Eye (tissue), 1 donor: ENCODE measurements around the gene NDUFA12.

ENCODE experiments used
- DNase-seq: peaks from one replicate; pipeline ENCODE4 v3.0.0-alpha.2; 2015

The NDUFA12 gene

DNA sequence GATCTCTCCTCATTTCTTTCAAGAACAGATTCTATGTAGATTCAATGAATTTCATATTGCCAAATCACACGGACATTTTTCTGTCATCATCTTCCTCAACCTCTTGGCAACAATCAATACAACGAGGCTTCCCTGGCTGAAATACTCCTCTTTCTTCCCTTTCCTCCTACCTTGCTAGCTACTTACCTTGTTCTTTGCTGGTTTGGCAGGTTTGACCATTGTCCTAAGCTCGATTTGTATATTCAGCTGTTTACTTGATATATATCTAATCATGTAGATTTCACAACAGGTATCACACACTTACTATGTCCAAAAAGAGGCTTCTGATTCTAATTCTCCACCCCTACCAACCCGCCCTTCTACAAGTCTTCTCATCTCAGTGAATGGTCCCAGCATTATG is 23.6 kb downstream of the NDUFA12 start:
- no peak for DNase-seq

DNA sequence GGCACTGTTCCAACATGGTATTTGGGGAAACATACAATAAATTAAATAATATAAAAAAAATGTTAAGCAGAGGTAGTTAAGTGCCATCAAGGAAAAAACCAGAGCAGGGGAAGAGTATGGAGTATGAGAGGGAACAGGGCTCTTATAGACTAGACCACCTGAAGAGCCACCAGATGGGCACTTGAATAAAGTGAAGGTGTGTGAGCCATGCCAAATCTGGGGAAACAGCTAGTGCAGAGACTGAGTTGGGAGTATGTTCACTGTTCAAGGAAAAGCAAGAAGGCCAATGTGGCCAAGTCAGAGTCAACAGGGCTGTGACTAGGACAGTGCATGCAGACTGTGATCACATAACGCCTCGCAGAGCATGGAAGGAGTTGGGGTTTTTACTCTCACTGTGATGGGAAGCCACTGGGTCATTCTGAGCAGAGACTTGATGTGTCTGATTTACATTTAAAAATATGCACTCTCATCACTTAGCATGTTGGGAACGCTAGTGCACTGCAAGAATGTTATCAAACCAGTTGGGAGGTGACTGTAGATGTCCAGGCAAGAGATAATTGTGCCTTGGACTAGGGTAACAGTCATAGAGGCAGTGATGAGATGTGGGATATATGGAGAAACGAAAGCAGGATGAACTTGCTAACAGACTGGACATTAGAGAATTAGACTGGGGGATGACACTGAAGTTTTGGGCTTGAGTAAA is 25.6 kb downstream of the NDUFA12 start:
- no peak for DNase-seq

DNA sequence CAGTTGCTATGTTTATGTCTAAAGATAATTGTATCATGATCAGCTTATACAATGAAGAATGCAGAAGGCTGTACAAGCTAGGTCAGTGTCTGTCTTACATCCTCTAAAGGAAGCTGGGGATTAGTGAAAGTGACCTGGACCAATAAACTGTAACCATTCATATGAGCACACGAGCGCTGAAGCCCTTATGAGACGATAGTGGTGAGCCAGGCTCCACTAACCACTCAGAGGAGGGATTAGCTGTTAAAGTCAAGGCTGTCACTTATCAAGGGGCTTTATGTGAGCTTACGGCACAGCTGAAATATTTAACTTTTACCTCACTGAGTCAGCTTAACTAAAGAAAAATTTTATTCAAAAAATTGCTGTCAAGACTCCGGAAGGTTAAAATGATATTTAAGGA is 30.3 kb downstream of the NDUFA12 start:
- DNase-seq, result no peak

DNA sequence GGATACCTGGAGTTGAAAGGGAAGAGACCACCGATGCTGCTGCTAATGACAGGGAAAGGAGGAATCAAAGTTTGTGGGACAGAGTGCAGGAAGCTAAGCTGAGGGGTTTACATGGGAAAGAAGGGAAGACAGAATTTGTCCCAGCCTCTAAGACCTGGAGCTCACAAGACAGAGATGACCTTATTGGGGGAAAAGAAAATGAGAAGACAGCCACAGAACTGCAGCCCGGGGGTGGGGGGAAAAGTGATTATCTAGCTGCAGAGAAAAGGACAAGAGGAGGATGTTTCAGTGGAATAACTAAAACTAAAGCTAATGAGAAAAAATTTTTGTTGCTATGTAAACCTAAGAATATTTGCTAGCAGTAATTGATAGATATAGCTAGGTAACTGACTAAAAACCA is 30.7 kb downstream of the NDUFA12 start:
- no peak for DNase-seq

DNA sequence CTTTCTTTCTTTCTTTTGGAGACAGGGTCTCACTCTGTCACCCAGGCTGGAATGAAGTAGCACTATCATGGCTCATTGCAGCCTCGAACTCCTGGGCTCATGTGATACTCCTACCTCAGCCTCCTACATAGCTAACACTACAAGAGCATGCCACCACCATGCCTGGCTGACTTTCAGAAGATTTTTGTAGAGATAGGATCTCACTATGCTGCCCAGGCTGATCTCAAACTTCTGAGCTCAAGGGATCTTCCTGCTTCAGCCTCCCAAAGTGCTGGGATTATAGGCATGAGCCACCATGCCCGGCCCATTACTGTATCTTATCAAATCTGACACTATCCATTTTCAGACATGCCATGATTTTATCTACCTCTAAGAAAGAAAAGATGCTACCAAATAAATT is 31.6 kb downstream of the NDUFA12 start:
- DNase-seq, result no peak

DNA sequence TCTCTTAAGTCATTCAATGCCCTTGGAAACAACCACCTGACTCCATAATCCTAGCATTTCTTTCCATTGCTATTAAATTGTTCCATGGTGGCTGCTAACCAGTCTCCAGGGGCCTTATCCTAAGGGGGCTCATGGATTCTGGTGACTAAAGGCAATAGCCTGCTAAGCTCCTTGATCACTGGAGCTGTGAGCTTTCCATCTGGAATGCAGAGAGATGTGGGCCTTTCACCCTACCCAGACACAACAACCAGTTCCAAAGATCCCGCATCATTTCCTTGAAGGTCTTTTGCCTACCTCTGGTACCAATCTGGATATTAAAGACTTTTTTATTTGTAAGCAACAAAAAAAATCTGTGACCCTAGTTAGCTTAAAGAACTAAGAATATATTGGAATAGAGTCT is 32.9 kb downstream of the NDUFA12 start:
- DNase-seq, result no peak

DNA sequence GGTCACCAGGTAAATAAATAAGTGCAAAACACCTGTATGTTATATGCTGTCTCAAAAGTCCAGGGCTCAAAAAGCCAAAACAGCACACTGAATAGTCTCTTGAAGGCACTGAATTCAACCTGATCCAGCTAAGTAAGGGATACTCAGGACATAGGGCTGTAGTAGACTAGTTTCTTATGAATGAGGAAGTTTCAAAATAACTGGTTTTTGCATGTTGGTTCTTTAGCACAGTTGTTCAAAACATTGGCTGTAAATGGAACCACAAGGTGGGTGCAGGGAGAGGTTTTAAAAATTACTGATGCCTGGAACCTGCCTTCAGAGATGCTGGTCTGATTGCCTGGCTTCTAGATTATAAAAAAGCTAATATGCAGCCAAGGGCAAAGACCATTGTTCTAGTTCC is 34.1 kb downstream of the NDUFA12 start:
- DNase-seq, result no peak

DNA sequence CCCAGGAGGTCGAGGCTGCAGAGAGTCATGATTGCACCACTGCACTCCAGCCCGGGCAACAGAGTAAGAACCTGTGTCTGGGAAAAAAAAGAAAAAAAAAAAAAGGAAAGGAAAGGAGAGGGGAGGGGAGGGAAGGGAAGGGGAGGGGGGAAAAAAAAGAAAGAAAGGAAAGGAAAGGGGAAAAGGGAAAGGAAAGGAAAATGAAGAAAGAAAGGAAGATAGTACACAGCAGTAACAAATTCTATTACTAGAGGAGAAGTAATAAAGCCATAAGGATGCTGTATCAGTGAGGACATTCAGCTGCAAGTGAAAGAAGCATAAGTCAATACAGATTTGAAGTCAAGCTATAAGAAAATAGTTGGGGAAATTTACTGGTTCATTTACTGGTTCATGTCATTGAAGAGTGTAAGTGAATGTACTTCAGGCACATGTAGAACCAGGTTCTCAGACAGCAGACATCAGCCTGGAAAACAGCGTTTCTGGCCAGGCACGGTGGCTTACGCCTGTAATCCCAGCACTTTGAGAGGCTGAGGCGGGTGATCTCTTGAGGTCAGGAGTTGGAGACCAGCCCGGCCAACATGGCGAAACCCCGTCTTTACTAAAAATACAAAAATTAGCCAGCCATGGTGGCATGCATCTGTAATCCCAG is 37.4 kb downstream of the NDUFA12 start:
- no peak for DNase-seq

DNA sequence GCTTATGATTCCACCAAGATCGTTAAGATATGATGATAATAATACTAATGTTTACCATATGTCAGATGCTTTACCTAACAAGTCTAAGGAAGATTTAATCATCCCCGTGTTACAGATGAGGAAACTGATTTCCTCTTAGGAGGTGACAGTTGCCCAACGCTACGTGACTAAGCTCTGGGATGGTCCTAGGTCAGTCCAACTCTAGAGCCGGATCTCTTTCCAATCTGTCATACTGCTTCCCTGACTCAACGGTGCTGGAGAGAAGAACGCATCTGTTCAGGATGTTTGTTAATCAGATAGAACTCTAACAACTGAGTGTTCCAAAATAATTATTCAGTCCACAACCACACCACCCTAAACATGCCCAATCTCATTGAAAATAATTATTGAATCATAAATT is 39.8 kb downstream of the NDUFA12 start:
- no peak for DNase-seq

DNA sequence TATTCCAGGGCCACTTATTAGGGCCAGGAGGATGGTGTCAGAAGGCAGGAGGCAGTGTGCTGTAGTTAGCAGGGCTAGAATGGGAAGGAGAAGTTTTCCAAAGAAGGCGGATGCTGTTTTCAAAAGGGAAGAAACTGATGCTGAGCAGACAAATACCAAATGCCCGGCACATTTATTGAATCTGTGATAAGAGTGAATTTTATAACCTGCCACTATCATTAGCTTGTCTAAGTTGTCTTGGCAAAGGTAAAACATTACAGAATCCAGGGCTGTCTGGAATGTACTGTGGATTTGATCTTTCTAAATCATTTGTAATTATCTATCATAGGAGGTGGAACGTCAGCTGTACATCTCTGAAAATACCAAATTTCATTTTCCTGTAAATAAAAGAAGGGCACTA is 40.8 kb downstream of the NDUFA12 start:
- no peak for DNase-seq

DNA sequence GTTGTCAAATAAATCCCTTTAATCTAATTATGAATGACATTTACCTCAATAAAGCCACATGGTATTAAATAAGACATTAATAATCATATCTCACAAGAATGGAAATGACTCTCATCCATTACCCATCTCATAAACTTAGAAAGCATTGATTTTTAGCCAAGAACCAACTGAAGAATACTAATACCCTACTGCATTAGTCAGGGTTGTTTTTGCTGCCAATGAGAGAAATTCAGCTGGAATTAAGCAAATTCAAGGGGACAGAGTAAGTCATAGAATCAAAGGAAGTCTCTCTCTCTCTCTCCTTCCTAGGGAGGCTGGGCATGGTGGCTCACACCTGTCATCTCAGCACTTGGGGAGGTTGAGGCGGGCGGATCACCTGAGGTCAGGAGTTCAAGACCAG is 41.6 kb downstream of the NDUFA12 start:
- DNase-seq, result no peak

DNA sequence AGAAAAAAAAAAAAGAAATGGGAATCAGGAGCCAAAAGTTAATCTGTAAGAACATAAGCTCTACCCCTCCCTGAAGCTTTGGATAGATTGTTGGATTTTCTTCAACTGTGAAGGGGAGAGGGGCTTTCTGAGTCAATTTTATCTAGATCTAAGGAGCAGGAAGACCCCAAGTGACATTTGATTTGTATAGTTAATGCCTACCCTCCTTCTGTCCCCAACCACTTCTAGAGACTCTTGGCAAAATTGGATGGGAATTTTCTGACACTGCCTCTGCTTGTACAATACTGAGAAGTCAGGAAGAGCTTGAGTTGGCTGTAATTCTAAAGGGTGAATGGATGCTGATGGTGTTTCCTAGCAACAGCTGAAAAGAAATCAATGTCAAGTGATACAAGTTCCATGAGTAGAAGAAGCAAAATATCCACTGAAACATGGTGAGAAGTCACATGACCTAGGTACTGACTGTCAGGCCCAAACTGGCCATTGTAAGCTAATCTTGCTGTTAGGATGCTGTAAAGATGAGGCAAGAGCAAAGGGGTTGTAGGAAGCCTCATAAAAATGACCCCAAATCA is 42.2 kb downstream of the NDUFA12 start:
- DNase-seq, result no peak

DNA sequence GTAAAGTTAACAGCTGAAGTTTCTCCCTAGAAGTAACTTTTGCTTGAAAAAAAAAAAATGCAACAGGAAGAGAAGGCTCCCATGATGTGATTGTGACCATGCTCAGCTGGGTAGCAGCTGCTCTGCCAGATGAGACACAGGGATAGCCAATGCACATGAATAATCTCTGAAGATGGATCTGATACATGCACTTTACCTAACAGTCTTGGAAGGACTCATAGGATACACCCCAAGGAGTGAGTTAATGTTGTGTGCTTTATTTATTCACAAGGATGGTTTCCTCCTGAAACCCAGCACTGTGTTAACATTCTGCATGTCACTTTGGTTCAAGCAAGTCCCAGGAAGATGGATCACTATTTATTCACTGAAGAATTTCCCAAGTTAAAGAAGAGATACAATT is 46.5 kb downstream of the NDUFA12 start:
- DNase-seq, result peak; percentile 68

DNA sequence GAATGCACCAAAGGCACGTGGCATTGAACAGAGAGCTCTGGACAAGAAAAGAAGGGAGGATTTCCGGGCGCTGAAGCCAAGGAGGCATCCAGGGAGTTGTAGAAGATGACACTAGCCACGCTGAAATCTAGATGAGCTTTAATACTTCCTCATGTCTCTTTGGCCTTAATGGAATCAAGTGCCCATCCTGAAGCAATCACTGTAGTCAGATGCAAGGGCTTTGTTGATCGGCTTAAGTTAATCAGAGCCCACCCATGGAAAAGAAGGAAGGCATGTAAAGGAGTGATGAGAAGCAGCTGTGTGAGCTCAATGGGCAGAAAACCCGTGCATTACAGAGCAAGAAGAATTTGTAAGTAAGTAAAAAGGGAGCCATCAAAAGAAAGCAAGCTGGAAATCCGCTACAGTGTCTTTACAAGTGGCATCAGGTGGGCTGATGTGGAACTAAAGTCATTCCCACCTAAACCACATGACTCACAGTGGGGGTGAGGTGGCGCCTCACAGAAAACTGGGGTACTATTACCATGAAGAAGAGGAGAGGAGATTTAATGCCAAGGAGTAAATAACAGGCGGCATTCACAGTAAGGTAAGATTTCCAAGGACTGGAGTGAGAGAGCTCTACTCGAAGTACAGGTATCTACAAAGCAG is 48.4 kb downstream of the NDUFA12 start:
- no peak for DNase-seq

DNA sequence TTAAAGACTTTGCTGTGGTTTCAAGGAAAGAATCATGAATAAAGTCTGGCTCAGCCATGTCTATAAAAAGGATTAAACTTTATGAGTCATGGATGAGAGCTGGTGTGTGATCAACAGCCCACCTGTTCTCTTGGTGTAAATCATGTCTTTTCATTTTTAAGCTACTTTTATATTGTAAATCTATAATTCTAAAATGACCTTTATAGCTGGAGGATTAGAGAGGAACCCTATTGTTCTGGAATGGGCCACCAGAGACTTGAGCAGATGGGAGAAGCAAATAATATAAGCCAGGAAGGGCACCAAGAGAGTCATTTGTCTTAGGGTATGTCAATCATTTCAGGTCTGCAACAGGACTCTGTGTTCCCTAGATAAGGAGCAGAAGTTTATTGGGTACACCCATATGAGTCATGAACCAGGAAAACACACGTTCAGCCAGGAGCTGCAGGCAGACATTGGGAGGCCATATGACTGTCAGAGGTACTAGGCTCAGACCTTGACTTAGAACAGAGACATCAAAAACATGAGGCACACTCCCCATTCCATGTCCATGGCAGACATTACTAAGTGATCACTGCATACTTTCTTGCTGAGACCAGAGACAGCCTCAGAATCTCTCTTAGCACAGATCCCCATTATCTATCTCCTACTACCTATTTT is 49.3 kb downstream of the NDUFA12 start:
- no peak for DNase-seq

DNA sequence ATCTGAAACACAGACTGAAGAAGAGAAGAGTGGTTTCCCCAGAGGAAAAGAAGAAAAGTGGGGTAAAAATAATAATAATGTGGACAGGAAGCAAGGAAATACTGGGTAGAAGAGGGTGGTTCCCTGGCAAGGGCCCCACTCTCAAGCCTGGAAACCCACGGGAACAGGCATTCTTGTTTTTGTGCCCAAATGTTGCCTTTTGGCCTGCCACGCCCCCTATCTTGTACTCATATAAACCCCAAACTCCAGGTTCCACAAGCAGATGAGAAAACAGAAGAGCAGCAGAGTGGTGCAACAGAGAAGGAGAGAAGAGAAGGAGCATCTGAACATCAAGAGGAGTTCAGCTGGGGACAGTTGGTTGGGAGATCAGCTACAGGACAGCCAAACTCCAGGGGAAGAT is 51.2 kb downstream of the NDUFA12 start:
- no peak for DNase-seq

DNA sequence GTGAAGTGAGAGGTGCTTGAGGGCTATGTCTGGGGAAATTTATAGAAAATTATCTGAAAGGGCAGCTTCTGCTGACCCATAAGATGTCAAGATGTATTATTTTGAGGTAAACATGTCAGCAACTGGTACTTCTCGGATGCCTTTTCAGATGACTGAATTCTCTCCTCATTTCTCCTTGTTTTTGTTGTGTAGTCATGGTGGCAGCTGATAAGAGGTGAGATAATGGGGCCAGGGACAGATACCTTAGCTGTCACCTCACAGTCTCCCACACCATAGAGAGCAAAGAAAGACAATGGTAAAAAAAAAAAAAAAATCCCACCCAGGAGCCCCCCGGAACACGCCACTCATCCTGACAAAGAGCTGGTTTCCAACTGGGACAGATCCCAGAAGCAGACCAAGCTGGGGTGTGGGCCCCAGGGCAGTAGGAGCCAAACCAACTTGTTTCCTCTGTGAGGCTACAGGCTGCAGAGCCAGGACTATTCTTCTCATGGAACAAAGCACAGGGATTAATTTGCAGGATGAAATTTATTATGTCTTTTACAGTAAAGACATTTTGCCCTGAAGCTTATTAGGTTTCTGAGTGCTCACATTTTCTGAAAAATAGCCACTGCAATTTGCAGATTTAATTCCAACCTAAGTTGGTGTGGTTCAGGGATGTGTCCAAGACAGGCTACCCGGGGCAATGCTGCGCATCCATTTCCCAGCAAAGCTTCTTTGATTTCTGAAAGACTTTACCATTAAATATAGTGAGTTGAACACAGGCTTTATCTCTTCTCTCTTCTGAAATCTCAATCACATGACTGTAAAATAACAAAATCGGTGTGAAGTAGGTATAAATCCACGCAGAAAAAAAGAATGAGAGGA is 52.2 kb downstream of the NDUFA12 start:
- DNase-seq, result peak; percentile 22

DNA sequence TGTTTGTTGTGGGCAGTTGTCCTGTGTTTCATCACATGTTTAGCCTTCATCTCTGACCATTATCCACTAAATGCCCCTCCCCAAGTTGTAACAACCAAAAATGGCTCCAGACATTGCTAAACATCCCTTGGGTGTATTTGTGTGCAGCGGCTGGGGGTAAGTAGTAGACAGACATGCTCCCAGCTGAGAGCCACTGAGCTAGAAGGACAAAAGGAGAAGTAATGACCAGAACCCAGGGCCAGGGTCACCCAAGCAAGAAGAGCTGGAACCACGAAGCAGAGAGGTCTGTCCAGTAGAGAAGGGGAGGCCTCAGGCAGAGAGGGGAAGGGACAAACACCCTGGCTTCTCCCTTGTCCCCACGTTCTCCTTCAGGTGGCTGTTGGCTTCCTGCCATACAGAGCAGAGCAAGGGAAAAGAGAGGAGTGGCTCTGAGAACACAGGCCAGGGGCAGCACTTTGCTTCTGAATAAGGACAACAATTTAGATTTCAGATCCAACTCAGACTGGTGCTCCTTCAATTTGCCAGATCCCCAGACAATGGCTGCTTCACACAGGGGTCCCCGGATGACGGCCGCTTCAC is 55.2 kb downstream of the NDUFA12 start:
- DNase-seq, result no peak

DNA sequence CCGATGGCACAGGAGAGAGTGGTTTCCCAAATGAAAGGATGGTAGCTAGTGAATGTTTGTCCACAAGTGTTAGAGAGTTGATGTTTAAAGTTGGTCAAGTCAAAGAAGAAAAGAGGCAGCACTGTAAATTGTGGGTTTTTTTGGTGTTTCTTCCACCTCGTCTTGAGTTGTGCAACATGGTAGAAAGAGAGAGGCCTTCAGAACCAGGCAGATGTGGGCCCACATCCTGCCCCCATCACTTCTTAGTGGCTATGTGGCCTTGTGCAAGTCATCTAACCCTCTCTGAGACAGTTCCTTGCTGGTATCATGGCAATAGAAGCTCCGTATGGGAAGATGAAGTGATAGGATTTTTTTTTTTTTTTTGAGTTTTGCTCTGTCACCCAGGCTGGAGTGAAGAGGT is 60.8 kb downstream of the NDUFA12 start:
- DNase-seq, result no peak

DNA sequence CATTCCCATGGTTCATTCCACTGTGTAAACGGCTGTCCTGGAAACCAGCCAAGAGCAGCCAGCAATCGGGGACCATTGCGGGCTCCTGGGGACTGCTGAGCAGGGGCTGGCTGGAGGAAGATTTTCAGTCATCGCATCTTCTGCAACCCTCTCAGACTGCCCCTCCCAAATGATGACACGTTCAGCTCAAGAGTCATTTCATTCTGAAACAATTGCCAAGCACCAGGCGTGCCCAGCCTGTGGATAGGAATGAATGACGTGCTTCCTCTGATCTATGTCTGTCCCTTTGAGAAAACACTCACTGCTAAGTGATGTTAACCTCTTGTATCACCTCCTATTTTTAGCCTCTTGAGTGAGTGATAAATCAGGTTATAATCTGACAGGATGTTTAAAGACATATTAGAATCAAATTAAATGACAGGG is 62.0 kb downstream of the NDUFA12 start:
- DNase-seq, result peak; percentile 38

DNA sequence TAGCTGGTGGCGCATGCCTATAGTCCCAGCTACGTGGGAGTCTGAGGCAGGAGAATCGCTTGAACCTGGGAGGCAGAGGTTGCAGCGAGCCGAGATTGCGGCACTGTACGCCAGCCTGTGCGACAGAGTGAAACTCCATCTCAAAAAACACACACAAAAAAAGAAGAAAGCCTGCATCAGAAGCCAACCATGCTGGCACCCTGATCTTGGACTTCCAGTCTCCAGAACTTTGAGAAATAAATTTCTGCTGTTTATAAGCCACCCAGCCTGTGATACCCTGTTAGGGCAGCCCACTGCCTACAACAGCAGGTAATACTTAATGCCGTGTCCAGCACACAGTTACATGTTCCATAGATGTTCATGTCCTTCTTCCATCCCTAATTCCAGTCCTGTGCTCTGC is 62.7 kb downstream of the NDUFA12 start:
- DNase-seq, result no peak

DNA sequence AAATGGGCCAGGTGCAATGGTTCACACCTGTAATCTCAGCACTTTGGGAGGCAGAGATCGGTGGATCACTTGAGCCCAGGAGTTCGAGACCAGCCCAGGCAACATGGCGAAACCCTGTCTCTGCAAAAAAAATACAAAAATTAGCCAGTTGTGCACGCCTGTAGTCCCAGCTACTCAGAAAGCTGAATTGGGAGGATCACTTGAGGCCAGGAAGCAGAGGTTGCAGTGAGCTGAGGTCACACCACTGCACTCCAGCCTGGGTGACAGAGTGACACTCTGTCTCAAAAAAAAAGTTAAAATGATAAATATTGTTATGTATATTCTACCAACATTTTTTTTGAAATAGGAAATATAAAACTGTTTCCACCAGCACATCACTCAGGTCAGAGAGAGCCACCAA is 64.9 kb downstream of the NDUFA12 start:
- DNase-seq, result no peak
